GM19238 (cell line): ENCODE results near the gene CAPN15.
"Not testable (repeated sequence)": the region's sequence is repeated elsewhere in the genome, so short reads cannot be mapped to it uniquely, and the experiment has no call there.

ENCODE experiments used
- DNase-seq: peaks from one replicate; pipeline ENCODE4 v3.0.0; 2011; ENCODE audit warnings: low spot score; ENCODE audit not compliant: insufficient read length

The CAPN15 gene

DNA sequence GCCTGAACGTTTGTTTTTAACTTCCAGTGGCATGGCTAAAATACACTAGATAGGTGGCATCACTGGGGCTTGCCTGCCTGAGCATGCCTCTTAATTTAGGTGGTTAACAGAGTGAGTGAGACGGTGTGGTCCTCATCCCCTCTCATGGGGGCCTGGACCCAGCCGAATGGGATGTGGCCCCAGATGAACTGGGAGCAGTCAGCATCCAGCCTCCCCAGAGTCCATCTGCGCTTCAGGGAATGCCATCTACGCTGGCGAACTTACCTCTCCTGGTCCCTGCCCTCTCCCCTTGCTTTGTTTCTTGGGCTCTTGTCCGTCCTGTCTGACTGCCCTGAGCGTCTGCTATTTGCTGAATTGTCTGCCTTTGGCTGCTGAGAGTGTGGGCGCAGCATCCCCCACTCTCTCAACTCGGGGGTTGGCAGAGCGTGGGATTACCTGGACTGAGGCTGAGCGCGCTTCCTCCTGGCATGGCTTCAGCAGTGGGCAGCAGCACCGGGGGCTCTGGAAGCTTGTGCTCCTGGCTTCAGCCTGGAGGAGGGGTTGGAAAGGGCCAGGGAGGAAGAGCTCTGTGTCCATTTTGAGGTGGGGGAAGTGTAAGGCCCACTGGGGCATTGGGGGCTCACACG is 64.5 kb downstream of the CAPN15 start:
- no peak for DNase-seq

DNA sequence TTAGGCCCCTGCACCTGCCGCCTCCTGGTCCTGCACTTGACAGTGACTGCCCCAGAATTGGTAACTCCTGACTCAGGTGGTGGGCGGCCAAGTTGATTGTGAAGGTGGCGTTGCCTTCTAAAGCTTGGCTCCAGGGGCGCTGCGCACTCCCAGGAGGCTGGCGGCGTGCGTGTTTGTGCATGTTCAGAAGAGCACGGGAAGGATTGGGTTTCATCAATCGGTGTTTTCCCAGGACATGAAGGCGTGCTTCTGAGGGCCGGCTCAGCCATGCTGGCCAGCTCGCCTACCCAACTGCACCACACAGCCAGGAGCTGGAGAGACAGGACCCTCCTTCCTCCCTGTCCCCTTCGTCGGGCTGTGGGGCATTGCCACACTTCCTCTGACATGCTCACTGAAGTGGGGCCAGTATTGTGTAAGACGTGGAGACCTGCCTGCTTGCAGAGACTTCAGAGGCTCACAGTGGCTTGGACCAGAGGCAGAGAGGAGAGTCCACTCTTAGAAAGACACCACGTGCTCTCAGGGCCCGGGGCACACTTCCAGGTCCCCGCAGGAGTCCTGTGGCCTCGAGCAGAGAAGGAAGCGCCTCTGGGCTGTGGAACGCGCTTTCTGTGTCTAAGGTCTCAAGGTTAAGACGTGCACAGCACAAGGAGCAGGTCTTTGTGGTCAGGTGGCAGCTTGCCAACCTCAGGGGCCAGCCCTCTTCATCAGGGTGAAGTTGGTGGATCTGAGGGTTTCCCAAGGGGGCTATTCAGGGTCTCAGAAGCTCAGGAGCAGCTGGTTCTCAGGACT is 65.2 kb downstream of the CAPN15 start:
- DNase-seq, result no peak

DNA sequence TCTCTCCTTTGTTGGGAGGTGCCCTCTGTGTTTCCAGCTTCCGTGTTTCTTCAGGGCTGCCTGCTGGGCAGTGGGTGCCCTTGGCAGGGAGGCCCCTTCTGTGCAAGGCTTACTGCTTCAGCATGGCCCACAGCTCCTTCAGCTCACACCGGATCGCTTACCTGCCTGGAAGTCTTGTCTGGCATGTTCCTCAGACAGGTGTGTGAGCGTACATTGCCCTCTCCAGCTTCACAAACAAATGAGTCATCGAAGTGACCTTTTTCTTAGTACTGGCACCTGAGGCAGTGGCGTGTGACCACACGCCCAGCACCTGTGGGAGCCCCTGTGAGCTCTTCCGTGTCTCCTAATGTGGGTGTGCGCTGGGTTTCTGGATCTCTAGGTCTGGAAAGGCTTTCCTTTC is 65.9 kb downstream of the CAPN15 start:
- no peak for DNase-seq

- no peak for DNase-seq
Observed at GRCh38 chr16:593807-594206, 66.3 kb downstream of the CAPN15 start.

GRCh38 chr16:595094-595528 is 67.6 kb downstream of the CAPN15 start:
- DNase-seq, result no peak

- no peak for DNase-seq
Observed at GRCh38 chr16:595942-596735, 68.6 kb downstream of the CAPN15 start.

GRCh38 chr16:596736-597060 is 69.2 kb downstream of the CAPN15 start:
- DNase-seq, result no peak

DNA sequence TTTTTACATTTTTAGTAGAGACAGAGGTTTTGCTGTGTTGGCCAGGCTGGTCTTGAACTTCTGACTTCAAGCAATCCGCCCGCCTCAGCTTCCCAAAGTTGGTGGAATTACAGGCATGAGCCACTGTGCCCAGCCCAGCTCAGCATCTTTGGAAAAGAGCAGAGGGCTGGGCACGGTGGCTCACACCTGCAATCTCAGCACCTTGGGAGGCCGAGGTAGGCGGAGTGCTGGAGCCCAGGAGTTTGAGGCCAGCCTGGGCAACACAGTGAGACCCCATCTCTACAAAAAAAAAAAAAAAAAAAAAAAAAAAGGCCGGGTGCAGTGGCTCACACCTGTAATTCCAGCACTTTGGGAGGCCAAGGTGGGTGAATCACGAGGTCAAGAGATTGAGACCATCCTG is 70.1 kb downstream of the CAPN15 start:
- DNase-seq, result not testable (repeated sequence)

DNA sequence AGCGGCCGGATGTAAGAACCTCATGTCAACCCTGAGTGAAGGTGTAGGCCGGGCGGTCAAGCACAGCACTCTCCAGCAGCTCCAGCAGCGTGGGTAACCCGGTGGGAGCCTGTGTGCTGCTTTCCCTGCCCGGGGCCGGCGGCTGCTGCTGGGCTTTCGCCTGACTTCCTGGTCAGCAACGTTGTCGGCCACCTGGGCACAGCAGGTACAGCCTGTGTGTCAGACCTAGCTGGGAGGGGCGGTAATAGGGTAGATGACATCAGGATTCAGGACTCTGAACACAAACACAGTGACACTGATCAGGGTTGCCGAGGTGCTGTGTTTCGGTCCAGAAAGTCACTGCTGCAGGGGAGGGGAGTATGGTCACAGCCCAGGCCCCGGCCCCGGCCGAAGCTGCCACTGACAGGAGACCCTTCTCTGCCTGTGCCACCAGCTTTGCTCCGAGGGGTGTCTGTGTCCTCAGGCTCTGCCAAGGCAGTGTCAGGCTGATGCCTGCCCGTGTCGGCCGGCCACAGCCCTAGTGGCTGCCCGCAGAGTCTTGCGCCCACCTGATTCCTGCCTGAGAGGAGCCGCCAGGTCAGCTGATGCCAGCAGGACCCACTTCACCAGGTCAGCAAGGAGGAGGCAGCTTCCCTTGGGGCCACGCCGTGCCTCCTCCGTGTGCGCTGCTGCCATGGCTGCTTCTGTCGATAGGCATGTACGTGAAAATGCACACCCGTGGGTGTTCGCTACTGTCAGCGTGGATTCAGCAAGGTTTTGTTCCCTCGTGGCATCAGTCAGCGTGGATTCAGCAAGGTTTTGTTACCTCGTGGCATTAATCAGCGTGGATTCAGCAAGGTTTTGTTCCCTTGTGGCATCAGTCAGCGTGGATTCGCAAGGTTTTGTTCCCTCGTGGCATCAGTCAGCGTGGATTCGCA is 71.6 kb downstream of the CAPN15 start:
- DNase-seq, result no peak

- no peak for DNase-seq
Observed at GRCh38 chr16:600781-601180, 73.3 kb downstream of the CAPN15 start.

DNA sequence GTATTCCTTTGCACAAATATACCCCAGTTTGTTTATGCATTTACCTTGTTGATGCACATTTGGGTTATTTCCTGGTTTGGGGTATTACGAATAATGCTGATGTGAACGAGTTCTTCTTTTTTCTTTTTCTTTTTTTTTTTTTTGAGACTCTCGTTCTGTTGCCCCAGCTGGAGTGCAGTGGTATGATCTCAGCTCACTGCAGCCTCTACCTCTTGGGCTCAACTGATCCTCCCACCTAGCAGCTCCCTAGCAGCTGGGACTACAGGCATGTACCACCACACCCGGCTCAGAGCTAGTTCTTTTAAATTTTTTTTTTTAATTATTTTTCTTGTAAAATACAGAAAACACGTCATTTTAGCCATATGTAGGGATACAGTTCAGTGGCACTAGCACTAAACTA is 76.4 kb downstream of the CAPN15 start:
- DNase-seq, result no peak
